Colonic mucosa (tissue), 4 donors: ENCODE data around the gene PDE2A. TPM values are rescaled to one million over a fixed set of nuclear protein-coding genes. Genes with fewer than 3 reads are reported as not detected.

Experiments
- DNase-seq: peaks from one replicate; pipeline ENCODE4 v3.0.0-alpha.2; 2020
- H3K27ac ChIP-seq: fragments of 200-600 bp; one replicate; pipeline ENCODE4 v1.8.0; 2021
- H3K27me3 ChIP-seq: fragments of 200-600 bp; one replicate; pipeline ENCODE4 v1.8.0; 2021
- H3K36me3 ChIP-seq: fragments of 200-600 bp; one replicate; pipeline ENCODE4 v1.8.0; 2021
- H3K4me1 ChIP-seq: fragments of 200-600 bp; one replicate; pipeline ENCODE4 v1.8.0; 2021; ENCODE audit warnings: mild to moderate bottlenecking
- H3K4me3 ChIP-seq: fragments of 200-600 bp; one replicate; pipeline ENCODE4 v1.8.0; 2021
- H3K9ac ChIP-seq, 2 donors: one replicate each; pipeline ENCODE4 v1.7.0; 2013; ENCODE audit warnings: control low read depth in 2 of 2, low read depth in 2 of 2, low read length in 2 of 2
- H3K9me3 ChIP-seq: fragments of 200-600 bp; one replicate; pipeline ENCODE4 v1.8.0; 2021
- intact Hi-C: fragments of 100-400 bp; cut with DNase I; formaldehyde crosslinking; loops from one replicate; pipeline ENCODE4 v1.14.1; 2022
- total RNA-seq, 2 donors: library from RNA; stranded (reverse); fragmentation: NEBNext Ultra II Directional in 1 of 2; extraction: Animal tissue kit (Norgen Biotek cat#: 25700) in 1 of 2; gene quantifications; one replicate each; pipeline ENCODE4 v1.2.1, GENCODE V29; 2021
- TF ChIP-seq, protein P1 (sequence below): fragments of 200-600 bp; IDR thresholded peaks from one replicate; pipeline ENCODE4 v1.8.0; 2022; ENCODE audit warnings: antibody characterized with exemption, mild to moderate bottlenecking
- donor health status: healthy.
- donor health status: DM: no; HTN: no; CAD: no.
- donor health status: DM: no; HTN: no; CAD: no.

Gene PDE2A
- total RNA-seq, 2 donors from 2014 or later = 5.6 to 8.9 TPM

DNA sequence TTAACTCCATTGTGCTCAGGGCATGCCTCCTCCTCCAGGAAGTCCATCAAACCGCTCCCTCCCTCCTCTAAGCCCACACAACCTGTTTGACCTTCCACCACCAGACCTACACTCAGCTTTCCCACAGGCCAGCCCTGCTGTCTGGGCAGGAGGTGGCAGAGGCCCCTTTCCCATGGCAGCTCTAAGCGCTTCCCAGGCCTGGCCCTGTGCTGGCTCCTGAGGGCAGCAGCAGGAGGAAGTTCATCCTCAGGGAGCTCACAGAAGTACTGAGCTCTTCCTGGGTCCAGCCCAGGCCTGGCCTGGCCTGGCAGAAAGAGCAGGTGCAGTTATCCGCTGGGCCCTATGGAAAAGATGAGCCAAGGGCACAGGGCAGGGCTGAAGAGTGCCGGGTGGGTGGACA, 46.6 kb upstream of the PDE2A start:
- DNase-seq = no peak
- intact Hi-C loops = loop anchor here (5.0 kb wide), 1 partner anchor 457 kb away; no protein-coding TSS in a partner anchor
- H3K4me1 ChIP-seq = peaks cover 23% of the 10 kb centered on the region

DNA sequence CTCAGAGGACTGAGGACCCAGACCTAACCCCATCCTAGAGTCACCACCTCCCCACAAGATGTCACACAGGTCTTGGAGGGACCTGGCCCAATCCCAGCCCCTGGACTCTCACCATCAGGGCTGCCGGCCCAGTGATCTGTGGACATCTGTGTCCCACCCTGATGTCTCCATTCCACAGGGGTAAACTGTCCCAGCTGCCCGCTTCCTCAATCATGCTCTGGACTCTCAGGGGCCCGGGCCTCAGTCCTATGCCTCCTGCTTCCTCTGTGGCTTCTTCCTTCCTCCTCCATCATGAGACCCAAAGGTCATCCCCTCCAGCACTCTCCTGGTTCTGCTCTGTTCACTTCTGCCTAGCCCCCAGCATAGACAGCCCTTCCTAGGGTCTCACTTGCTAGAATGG, 45.8 kb upstream of the PDE2A start:
- Histone ChIP-seq H3K27me3 (no peaks in the 10 kb centered on the region), H3K27ac (peak overlapping the region; percentile 86), H3K9ac (peak overlapping the region; percentile 33 to 88), H3K4me1 (peaks cover 23% of the 10 kb centered on the region), H3K36me3 (no peaks in the 10 kb centered on the region), H3K9me3 (no peaks in the 10 kb centered on the region), H3K4me3 (peak overlapping the region; percentile 44)
- DNase-seq = no peak
- intact Hi-C loops = loop anchor here (5.0 kb wide), 1 partner anchor 457 kb away; no protein-coding TSS in a partner anchor
- TF ChIP-seq, protein P1, sequence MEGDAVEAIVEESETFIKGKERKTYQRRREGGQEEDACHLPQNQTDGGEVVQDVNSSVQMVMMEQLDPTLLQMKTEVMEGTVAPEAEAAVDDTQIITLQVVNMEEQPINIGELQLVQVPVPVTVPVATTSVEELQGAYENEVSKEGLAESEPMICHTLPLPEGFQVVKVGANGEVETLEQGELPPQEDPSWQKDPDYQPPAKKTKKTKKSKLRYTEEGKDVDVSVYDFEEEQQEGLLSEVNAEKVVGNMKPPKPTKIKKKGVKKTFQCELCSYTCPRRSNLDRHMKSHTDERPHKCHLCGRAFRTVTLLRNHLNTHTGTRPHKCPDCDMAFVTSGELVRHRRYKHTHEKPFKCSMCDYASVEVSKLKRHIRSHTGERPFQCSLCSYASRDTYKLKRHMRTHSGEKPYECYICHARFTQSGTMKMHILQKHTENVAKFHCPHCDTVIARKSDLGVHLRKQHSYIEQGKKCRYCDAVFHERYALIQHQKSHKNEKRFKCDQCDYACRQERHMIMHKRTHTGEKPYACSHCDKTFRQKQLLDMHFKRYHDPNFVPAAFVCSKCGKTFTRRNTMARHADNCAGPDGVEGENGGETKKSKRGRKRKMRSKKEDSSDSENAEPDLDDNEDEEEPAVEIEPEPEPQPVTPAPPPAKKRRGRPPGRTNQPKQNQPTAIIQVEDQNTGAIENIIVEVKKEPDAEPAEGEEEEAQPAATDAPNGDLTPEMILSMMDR = no peak

More for the DNA sequence above, 46.6 kb upstream of the PDE2A start:
- TF ChIP-seq, protein P1 = no peak
- no peaks in the 10 kb centered on the region for H3K27me3 ChIP-seq
- peak overlapping the region; percentile 88 to 91 for H3K9ac ChIP-seq
- H3K36me3 ChIP-seq = no peaks in the 10 kb centered on the region
- peak overlapping the region; percentile 86 for H3K27ac ChIP-seq
- peak overlapping the region; percentile 44 for H3K4me3 ChIP-seq
- no peaks in the 10 kb centered on the region for H3K9me3 ChIP-seq

DNA sequence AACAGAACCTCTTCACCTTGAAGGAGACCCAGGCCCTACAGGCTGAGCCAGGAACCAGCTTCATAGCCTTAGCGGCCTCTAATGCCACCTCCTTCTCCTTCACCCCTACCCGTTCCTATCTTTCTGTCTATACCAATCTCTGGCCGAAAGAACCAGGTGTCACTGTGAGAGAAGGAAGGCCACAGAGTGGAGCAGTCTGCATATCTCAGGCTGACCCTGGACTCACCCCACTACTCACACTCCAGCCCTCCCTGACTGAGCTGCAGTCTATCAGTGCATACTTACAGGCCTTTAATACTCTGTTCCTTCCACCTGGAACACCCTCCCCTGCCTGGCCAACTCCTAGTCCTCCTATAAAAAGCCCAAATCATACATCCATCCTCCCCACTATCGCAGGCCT, 45.3 kb upstream of the PDE2A start:
- Histone ChIP-seq H3K36me3 (no peaks in the 10 kb centered on the region), H3K27ac (no peak overlapping the region), H3K9me3 (no peaks in the 10 kb centered on the region), H3K9ac (peak overlapping the region; percentile 33 to 88), H3K4me1 (peaks cover 23% of the 10 kb centered on the region), H3K4me3 (peak overlapping the region; percentile 44), H3K27me3 (no peaks in the 10 kb centered on the region)
- intact Hi-C loops = no loop called here
- no peak for DNase-seq
- TF ChIP-seq, protein P1 = no peak

DNA sequence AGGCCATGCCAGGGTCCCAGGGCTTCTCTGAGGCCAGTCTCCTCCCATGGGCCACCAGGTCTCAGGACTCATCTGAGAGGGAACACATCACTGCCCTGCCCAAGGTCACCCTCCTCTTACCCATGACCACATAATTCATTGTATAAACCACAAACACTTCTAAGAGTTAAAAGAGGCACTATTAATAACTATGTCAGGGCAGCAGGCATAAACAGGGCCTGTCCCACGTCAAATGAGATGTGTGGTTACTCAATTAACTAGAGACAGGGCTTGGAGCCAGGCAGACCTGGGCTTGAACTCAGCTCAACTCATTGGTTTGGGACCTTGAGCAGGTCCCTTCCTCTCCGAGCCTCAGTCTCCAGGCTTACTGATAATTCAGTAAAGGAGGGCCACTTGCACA, 44.9 kb upstream of the PDE2A start:
- intact Hi-C loops = no loop called here
- Histone ChIP-seq H3K36me3 (no peaks in the 10 kb centered on the region), H3K4me1 (peaks cover 23% of the 10 kb centered on the region), H3K27ac (no peak overlapping the region), H3K27me3 (no peaks in the 10 kb centered on the region), H3K9ac (peak overlapping the region; percentile 33 to 88), H3K9me3 (no peaks in the 10 kb centered on the region), H3K4me3 (no peak overlapping the region)
- TF ChIP-seq, protein P1 = no peak
- DNase-seq = no peak

DNA sequence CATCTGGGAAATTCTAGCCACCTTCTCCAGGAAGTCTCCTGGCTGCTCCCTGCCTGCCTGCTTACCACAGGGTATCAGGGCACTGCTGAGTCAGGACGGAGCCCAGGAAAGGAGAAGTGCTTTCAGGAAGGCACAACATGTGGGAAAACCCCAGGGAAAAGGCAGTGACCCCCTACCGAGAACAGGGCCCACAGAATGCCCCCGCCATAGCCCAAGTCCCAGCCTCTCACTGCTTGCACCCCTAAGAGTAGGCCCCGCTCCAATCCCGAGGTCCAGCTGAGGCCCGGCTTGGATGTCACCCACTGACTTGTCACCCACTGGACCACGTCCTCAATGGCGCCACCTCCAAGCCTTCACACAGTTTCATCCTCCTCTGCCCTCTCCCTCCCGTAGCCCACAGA, 43.9 kb upstream of the PDE2A start:
- no peak overlapping the region for H3K4me3 ChIP-seq
- no peaks in the 10 kb centered on the region for H3K36me3 ChIP-seq
- no peaks in the 10 kb centered on the region for H3K9me3 ChIP-seq
- H3K9ac ChIP-seq = no peak overlapping the region
- DNase-seq = no peak
- TF ChIP-seq, protein P1 = no peak
- intact Hi-C loops = no loop called here
- H3K4me1 ChIP-seq = peaks cover 23% of the 10 kb centered on the region
- no peak overlapping the region for H3K27ac ChIP-seq
- no peaks in the 10 kb centered on the region for H3K27me3 ChIP-seq
